ENCODE measurements around the gene CCL18. TPM values are rescaled to one million over a fixed set of nuclear protein-coding genes. Genes with fewer than 3 reads are reported as not detected.

CCL18 gene
- polyA plus RNA-seq, 1 donor from 2014 or later = not detected

- no peaks in the 10 kb centered on the region for H3K36me3 ChIP-seq (ENCODE audit: insufficient read depth, low read length)
- no peak overlapping the region for H3K4me2 ChIP-seq (ENCODE audit: low read length)
- H3K27ac ChIP-seq (ENCODE audit: low read length) = no peak overlapping the region
- H3K9me2 ChIP-seq (ENCODE audit: insufficient read depth, low read length) = no peaks in the 10 kb centered on the region
- no peaks in the 10 kb centered on the region for H3K27me3 ChIP-seq (ENCODE audit: insufficient read depth, low read depth, low read length)
- no peaks in the 10 kb centered on the region for H3K79me2 ChIP-seq (replicated peaks; ENCODE audit: insufficient read depth, low read length)
- H3K9me3 ChIP-seq (ENCODE audit: low read length) = no peaks in the 10 kb centered on the region
- H3F3A ChIP-seq (ENCODE audit: insufficient read depth, low read length, poor library complexity, severe bottlenecking) = no peaks in the 10 kb centered on the region
- H4K20me1 ChIP-seq (ENCODE audit: insufficient read depth) = no peaks in the 10 kb centered on the region
- TF ChIP-seq CTCF (IDR thresholded peaks at IDR 0.05; ENCODE audit: poor library complexity, severe bottlenecking) (no peak), POLR2AphosphoS5 (IDR thresholded peaks at IDR 0.05) (no peak), RAD21 (conservative IDR thresholded peaks at IDR 0.05) (no peak), EP300 (conservative IDR thresholded peaks at IDR 0.05; ENCODE audit: poor library complexity, severe bottlenecking) (no peak), EZH2 (IDR thresholded peaks at IDR 0.05; ENCODE audit: borderline replicate concordance, insufficient read depth, low read length, poor library complexity, severe bottlenecking) (no peak), MXI1 (conservative IDR thresholded peaks at IDR 0.05; ENCODE audit: poor library complexity, severe bottlenecking) (no peak), TAF1 (IDR thresholded peaks at IDR 0.05; ENCODE audit: low read depth) (no peak), SMC3 (conservative IDR thresholded peaks at IDR 0.05; ENCODE audit: poor library complexity) (no peak), REST (IDR thresholded peaks at IDR 0.05; ENCODE audit: borderline replicate concordance) (no peak)
- H3K4me3 ChIP-seq (ENCODE audit: low read length) = no peak overlapping the region
- H3K9ac ChIP-seq (ENCODE audit: low read length) = no peak overlapping the region
- H2AFZ ChIP-seq (ENCODE audit: low read depth, low read length) = no peak overlapping the region
Observed at GRCh38 chr17:36027761-36028160, 36.3 kb upstream of the CCL18 start.

GRCh38 chr17:36030956-36031355, 33.1 kb upstream of the CCL18 start:
- Histone ChIP-seq H3K9ac (ENCODE audit: low read length) (no peak overlapping the region), H3K27ac (ENCODE audit: low read length) (no peak overlapping the region), H2AFZ (ENCODE audit: low read depth, low read length) (no peak overlapping the region), H3K4me2 (ENCODE audit: low read length) (no peak overlapping the region), H4K20me1 (ENCODE audit: insufficient read depth) (no peaks in the 10 kb centered on the region), H3K27me3 (ENCODE audit: insufficient read depth, low read depth, low read length) (no peaks in the 10 kb centered on the region), H3K36me3 (ENCODE audit: insufficient read depth, low read length) (no peaks in the 10 kb centered on the region), H3F3A (ENCODE audit: insufficient read depth, low read length, poor library complexity, severe bottlenecking) (no peaks in the 10 kb centered on the region), H3K9me2 (ENCODE audit: insufficient read depth, low read length) (no peaks in the 10 kb centered on the region), H3K9me3 (ENCODE audit: low read length) (no peaks in the 10 kb centered on the region), H3K79me2 (replicated peaks; ENCODE audit: insufficient read depth, low read length) (no peaks in the 10 kb centered on the region), H3K4me3 (ENCODE audit: low read length) (no peak overlapping the region)
- no peak for TF ChIP-seq MXI1 (conservative IDR thresholded peaks at IDR 0.05; ENCODE audit: poor library complexity, severe bottlenecking)
- TF ChIP-seq REST (IDR thresholded peaks at IDR 0.05; ENCODE audit: borderline replicate concordance) = no peak
- no peak for TF ChIP-seq SMC3 (conservative IDR thresholded peaks at IDR 0.05; ENCODE audit: poor library complexity)
- no peak for TF ChIP-seq EZH2 (IDR thresholded peaks at IDR 0.05; ENCODE audit: borderline replicate concordance, insufficient read depth, low read length, poor library complexity, severe bottlenecking)
- no peak for TF ChIP-seq CTCF (IDR thresholded peaks at IDR 0.05; ENCODE audit: poor library complexity, severe bottlenecking)
- no peak for TF ChIP-seq POLR2AphosphoS5 (IDR thresholded peaks at IDR 0.05)
- no peak for TF ChIP-seq TAF1 (IDR thresholded peaks at IDR 0.05; ENCODE audit: low read depth)
- TF ChIP-seq RAD21 (conservative IDR thresholded peaks at IDR 0.05) = no peak
- TF ChIP-seq EP300 (conservative IDR thresholded peaks at IDR 0.05; ENCODE audit: poor library complexity, severe bottlenecking) = no peak
